ENCODE results near the gene GLDC.
A peak's percentile ranks its signal among the peaks of the same experiment; 100 is the strongest.
"Not testable (repeated sequence)": the region's sequence is repeated elsewhere in the genome, so short reads cannot be mapped to it uniquely, and the experiment has no call there.

The GLDC gene

DNA sequence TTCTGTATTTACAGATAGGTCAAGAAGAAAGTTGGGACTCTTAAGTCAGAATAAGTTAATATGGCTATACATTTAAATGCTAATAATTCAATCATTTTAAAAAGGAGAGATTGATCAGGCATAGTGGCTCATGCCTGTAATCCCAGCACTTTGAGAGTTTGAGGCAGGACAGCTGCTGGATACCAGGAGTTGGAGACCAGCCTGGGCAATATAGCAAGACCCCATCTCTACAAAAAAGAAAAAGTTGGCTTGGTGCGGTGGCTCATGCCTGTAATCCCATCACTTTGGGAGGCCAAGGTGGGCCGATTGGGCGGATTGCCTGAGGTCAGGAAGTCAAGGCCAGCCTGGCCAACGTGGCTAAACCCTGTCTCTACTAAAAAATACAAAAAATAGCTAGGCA lies 15.0 kb upstream of the GLDC start:
- no peak for DNase-seq

- DNase-seq = no peak
Measured at GRCh38 chr9:6658628-6659353, 13.3 kb upstream of the GLDC start.

DNA sequence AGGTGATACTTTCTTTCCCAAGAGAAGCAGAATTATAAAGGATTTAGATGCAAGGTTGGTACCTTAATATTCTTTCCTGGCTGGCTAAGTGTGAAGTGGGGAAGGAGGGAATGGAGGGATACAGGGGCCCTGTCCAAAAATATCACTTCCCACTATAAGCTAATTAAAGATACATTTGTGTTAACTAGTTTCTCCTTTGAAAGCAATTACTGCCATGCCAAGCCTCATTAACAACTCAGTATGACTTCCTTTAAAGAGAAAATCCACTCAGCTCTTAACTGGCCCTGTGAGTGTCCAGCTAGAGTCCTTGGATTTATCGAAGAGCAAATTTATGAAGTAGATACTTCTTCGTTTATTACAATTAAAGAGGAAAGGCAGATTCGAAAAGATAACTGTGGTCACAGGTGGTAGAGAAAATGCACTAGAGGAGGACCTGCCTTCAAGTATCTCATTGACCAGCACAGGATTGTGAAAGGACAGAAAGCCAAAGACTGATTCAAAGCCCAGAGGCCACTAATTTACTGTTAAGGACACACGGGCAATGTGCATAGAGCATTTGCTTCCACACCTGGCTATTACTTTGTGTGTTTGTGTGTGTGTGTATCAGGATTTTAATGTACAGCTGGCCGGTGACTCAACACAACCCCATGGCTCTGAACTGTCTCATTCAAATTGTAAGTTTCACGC lies 11.2 kb upstream of the GLDC start:
- DNase-seq = no peak

DNA sequence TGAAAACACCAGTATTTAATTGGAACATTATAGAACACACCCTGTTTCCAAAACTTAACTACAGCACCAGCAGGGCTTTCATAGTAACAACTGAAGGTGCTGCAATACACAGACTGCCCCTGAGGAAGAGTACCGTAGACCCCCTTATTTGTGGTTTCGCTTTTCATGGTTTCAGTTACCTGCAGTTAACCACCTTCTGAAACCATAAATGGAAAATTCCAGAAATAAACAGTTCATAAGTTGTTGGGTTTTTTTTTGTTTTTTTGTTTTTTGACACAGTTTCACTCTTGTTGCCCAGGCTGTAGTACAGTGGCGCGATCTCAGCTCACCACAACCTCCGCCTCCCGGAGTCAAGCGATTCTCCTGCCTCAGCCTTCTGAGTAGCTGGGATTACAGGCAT lies 9.5 kb upstream of the GLDC start:
- DNase-seq = no peak

- DNase-seq = peak; percentile 33
Measured at GRCh38 chr9:6646293-6646636, 736 bp upstream of the GLDC start.

- DNase-seq = peak; percentile 18
Measured at GRCh38 chr9:6645105-6645354, 499 bp downstream of the GLDC start.

GRCh38 chr9:6644346-6645104 lies 1.0 kb downstream of the GLDC start:
- DNase-seq = no peak

- DNase-seq = no peak
Measured at GRCh38 chr9:6641961-6642360, 3.6 kb downstream of the GLDC start.

DNA sequence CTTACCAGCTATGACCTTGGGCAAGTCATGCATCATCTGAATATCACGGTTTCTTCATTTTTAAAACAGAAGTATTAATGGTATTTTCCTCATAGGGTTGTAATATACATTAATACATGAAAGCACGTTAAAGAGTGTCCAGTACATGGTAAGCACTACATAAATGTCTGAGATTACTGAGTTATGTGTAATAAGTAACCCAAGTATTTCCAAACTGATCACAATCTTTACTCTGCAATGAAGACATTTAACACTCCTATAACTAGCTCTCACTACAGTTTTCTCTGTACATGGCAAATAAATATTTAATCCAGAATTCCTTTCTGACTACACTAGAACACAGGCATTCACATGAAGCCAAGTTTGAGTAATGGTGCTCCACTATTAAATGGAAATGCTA lies 4.0 kb downstream of the GLDC start:
- no peak for DNase-seq

- DNase-seq = no peak
Measured at GRCh38 chr9:6641056-6641455, 4.5 kb downstream of the GLDC start.

DNA sequence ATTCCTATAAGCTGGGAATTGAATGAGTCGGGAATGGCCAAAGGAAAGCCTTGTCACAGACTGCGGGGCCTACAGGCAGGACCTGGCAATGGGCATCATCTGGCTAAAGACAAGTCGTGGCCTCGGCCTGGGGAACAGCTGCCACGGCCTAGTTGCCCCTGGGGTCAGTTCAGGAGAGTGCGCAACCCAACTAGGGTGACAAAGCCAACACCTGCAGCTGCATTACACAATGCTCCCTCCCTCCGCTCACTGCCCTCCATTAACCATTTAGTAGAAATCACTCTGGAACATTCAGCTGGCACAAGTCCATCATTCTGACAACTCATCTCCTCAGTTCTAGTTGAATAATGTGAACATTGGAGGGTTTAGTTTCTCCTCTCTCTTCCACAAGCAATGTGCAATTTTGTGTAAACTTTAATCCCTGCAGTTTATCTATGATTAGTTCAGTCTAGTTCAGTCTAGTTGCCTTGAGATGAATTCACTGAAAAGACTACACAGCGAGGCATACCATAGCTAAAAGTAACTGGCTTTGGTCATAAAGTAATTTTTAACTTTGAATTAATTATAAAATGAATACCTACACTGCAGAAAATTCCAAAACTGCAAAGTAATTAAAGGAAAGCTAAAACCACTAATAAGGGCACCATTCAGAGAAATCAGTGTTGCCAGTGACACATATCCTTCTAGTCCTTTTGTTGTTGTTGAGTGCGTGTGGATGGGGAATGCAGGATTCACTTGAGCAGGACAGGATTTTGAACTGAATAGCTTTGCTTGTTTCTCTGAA lies 5.1 kb downstream of the GLDC start:
- DNase-seq = no peak

DNA sequence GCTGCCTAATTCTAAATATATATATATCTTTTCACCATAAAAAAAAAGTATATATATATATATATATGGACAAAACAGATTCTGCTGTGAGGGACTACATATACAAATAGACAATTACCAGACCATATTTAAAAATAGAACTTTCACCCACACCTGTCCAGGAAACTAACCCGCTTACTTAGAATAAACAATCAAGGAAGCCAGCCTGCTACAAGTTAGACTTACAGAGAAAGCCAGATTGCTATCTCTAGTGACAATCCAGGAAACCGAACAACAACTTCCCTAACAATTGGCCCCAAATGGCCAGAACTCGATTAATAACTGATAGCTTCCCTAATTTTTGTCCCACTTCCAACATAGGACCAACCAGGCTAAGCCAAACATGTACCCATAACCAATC lies 5.9 kb downstream of the GLDC start:
- no peak for DNase-seq

DNA sequence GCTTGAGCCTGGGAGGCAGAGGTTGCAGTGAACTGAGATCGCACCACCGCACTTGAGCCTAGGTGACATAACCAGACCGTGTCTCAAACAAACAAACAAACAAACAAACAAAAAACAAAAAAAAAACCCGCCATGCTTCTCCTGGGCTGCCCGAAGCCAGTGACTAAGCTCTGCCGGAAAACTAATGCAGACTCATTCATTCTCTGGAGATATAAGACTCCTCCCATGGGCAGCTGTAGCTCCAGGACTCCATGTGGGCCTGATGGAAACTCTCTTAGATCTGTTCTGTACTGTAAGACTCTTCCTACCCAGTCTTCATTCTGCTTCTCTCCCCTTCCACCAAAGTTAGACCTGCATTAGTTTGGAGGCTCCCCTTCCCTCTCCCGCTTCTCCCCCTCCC lies 11.1 kb downstream of the GLDC start:
- no peak for DNase-seq

- DNase-seq = no peak
Measured at GRCh38 chr9:6633378-6633777, 12.2 kb downstream of the GLDC start.

- no peak for DNase-seq
Measured at GRCh38 chr9:6632516-6633183, 12.9 kb downstream of the GLDC start.

- DNase-seq = no peak
Measured at GRCh38 chr9:6631207-6631512, 14.4 kb downstream of the GLDC start.

DNA sequence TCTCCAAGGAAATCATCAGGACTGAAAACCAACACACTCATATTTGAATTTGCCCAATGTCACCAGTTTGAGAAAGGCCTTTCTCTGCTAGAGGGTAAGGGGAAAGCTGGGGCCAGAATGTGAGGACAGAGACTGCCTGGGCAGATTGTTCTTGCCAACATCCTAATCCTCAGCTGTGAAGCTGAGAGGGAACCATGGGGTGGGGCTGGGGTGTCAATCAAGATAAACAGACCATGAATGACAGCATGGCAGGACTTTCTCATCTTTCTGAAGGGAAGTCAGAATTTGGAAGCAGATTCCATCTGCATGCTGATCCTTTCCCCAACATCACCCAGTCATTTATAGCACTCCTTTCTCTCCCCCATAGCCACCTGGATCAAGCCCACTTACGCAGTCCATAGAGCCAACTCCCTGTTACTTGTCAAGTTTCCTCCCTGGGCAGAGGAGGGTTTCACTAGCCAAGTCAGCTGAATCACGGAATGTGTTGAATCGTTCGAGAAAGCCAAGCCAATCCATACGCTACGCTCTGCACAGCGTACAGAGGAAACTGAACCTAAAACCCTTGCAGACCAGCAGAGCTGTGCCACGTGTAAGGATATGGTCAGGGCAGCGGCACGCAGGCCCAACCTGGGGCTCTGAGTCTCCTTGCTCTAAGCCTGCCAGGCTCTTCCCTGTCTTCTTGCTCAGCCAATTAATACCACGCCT lies 14.9 kb downstream of the GLDC start:
- DNase-seq = no peak

DNA sequence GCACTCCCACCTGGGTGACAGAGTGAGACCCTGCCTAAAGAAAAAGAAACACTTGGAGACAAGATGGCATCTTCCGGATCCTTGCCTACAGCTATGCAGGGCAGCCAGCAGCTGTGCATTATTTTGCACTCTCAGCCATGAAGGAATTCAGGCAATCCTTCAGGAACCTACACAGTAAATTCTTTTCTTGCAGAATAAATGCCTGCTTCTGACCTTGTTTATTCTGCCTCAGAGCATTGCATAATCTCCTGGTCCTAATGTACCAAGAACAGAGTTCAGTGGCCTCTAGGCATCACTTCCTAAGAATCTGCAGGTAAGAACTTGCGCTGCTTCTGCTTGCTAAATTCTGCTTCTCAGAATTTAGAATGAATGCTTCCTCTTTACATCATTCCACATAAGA lies 16.8 kb downstream of the GLDC start:
- no peak for DNase-seq

GRCh38 chr9:6625363-6625762 lies 20.2 kb downstream of the GLDC start:
- DNase-seq = no peak

- DNase-seq = not testable (repeated sequence)
Measured at GRCh38 chr9:6622784-6623183, 22.7 kb downstream of the GLDC start.

- DNase-seq = no peak
Measured at GRCh38 chr9:6620796-6621195, 24.7 kb downstream of the GLDC start.

DNA sequence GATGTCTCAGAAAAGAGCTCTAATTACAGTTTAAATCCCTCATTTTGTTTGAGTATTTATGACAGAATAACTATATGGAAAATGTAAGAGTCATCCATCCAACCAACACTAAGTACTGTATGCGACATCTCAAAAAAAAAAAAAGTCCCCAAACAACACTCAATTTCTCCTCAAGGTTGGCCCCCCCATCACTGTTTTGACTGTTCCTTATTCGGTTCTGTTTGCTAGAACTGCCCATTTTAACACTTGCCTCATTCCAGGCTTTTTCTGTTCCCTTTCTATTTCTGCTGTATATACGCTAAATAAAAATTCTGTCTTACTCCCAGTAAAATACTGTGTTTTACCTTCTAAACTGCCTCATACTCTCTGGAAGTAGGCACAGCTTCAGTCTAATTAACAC lies 25.2 kb downstream of the GLDC start:
- DNase-seq = no peak

DNA sequence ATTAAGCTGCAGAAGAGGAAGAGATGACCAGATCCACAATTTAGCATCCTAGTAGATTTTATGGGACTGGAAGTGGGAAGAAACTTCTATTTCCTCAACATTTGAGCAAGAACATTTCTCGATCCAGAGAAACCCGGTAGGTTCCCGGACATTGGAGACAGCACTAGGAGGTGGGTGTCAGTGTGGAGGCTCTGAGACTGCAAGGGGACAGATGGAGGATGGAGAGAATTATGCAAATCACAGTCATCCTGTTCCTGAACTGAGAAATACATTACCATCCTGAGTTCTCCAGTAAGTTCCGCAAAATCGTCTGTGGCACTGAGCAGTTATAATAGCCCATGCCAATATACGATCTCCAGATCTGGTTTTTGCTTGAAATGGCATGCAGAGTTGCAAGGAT lies 25.6 kb downstream of the GLDC start:
- no peak for DNase-seq
